ENCODE measurements around the gene JPH3. TPM values are rescaled to one million over a fixed set of nuclear protein-coding genes. Genes with fewer than 3 reads are reported as not detected.

The JPH3 gene
- polyA plus RNA-seq, 1 donor (not counting 4 experiments of a cell fraction or from before 2014, with no cell fraction given), result not detected

DNA sequence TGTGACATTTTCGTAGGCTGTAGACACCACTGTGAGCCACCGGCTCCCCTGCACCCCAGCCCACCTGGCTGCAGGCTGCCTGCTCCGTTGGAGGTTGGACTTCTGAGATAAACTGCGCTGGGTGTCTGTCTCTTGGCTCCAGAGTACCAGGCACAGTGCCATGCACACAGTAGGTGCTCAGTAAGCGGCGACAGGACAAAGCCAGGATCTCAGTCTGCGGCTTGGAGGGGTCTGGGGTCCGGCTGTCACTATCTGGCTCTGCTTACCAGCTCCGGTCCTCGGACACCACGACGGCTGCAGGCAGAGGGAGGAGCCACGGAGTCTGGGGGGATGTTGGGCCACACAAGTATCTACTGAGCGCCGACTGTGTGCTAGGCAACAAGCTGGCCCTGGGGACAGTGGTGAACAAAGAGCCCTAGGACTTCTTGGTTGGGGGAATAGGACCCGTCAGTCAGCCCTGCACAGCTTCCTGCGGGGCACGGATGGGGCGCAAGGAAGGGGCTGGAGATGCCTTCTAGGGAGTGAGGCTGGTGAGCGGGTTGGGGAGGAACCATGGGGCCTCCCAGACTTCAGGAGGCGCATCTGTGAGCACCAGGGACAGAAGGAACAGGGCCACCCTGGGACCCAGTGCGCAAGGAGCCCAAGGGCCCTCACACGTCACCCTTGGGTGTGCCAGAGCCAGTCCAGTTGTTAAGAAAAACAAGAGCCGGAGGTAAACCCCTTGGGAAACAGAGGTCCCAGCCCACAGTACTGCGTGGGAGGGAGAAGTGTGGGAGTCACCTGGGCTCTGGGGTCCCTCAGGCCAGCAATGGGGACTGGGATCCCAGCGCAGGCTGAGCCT lies 17.3 kb downstream of the JPH3 start:
- DNase-seq (ENCODE audit: low read depth, low spot score) (no peak), FAIRE-seq (no peak)
- peaks cover 20% of the 10 kb centered on the region for H3K27me3 ChIP-seq (ENCODE audit: control insufficient read depth, extremely low read depth, insufficient read depth, low read length)
- no peaks in the 10 kb centered on the region for H3K79me2 ChIP-seq (ENCODE audit: control insufficient read depth, insufficient read depth, low read length)
- no peak overlapping the region for H3K4me2 ChIP-seq (ENCODE audit: control insufficient read depth, extremely low read depth, insufficient read depth, low read depth, low read length)
- H3K9ac ChIP-seq (ENCODE audit: control insufficient read depth, extremely low read depth, insufficient read depth, low read length), result no peak overlapping the region
- no peaks in the 10 kb centered on the region for H3K9me3 ChIP-seq (ENCODE audit: control insufficient read depth, low read depth, low read length)
- H3K9me1 ChIP-seq (ENCODE audit: control insufficient read depth, extremely low read depth, insufficient read depth, low read length), result no peaks in the 10 kb centered on the region
- no peaks in the 10 kb centered on the region for H3K4me1 ChIP-seq (ENCODE audit: control insufficient read depth, extremely low read depth, insufficient read depth, low read length)
- no peaks in the 10 kb centered on the region for H3K36me3 ChIP-seq (ENCODE audit: control insufficient read depth in 2 of 2, extremely low read depth in 1 of 2, insufficient read depth in 2 of 2, low read length in 2 of 2)
- dilution Hi-C loops (cut with MboI; ENCODE audit: extremely low pct_ligation_motif_present, low sequenced_read_pairs), result no loop called here
- H4K20me1 ChIP-seq (ENCODE audit: control insufficient read depth, extremely low read depth, insufficient read depth, low read length), result no peaks in the 10 kb centered on the region
- H3K4me3 ChIP-seq (ENCODE audit: control insufficient read depth in 2 of 3, extremely low read depth in 1 of 3, insufficient read depth in 2 of 3, low read depth in 1 of 3, low read length in 3 of 3), result no peak overlapping the region
- H2AFZ ChIP-seq (ENCODE audit: control insufficient read depth, low read length), result no peak overlapping the region
- no peak overlapping the region for H3K27ac ChIP-seq (ENCODE audit: control insufficient read depth, insufficient read depth, low read length)
- TF ChIP-seq, protein P1, sequence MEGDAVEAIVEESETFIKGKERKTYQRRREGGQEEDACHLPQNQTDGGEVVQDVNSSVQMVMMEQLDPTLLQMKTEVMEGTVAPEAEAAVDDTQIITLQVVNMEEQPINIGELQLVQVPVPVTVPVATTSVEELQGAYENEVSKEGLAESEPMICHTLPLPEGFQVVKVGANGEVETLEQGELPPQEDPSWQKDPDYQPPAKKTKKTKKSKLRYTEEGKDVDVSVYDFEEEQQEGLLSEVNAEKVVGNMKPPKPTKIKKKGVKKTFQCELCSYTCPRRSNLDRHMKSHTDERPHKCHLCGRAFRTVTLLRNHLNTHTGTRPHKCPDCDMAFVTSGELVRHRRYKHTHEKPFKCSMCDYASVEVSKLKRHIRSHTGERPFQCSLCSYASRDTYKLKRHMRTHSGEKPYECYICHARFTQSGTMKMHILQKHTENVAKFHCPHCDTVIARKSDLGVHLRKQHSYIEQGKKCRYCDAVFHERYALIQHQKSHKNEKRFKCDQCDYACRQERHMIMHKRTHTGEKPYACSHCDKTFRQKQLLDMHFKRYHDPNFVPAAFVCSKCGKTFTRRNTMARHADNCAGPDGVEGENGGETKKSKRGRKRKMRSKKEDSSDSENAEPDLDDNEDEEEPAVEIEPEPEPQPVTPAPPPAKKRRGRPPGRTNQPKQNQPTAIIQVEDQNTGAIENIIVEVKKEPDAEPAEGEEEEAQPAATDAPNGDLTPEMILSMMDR (optimal IDR thresholded peaks at IDR 0.05 in 1 of 3, IDR thresholded peaks at IDR 0.05 in 1 of 3, conservative IDR thresholded peaks at IDR 0.05 in 1 of 3; ENCODE audit: extremely low read depth in 1 of 3, insufficient read depth in 2 of 3, low read length in 3 of 3), result no peak
- no peak for TF ChIP-seq EZH2 (IDR thresholded peaks at IDR 0.05; ENCODE audit: low read length)

GRCh38 chr16:87620201-87620495 lies 17.8 kb downstream of the JPH3 start:
- H4K20me1 ChIP-seq (ENCODE audit: control insufficient read depth, extremely low read depth, insufficient read depth, low read length), result no peaks in the 10 kb centered on the region
- H3K27ac ChIP-seq (ENCODE audit: control insufficient read depth, insufficient read depth, low read length), result no peak overlapping the region
- no peak for DNase-seq (ENCODE audit: low read depth, low spot score)
- no peaks in the 10 kb centered on the region for H3K36me3 ChIP-seq (ENCODE audit: control insufficient read depth in 2 of 2, extremely low read depth in 1 of 2, insufficient read depth in 2 of 2, low read length in 2 of 2)
- no peak for TF ChIP-seq EZH2 (IDR thresholded peaks at IDR 0.05; ENCODE audit: low read length)
- TF ChIP-seq, protein P1 (optimal IDR thresholded peaks at IDR 0.05 in 1 of 3, IDR thresholded peaks at IDR 0.05 in 1 of 3, conservative IDR thresholded peaks at IDR 0.05 in 1 of 3; ENCODE audit: extremely low read depth in 1 of 3, insufficient read depth in 2 of 3, low read length in 3 of 3), result no peak
- dilution Hi-C loops (cut with MboI; ENCODE audit: extremely low pct_ligation_motif_present, low sequenced_read_pairs), result no loop called here
- no peaks in the 10 kb centered on the region for H3K9me1 ChIP-seq (ENCODE audit: control insufficient read depth, extremely low read depth, insufficient read depth, low read length)
- no peaks in the 10 kb centered on the region for H3K4me1 ChIP-seq (ENCODE audit: control insufficient read depth, extremely low read depth, insufficient read depth, low read length)
- FAIRE-seq, result no peak
- no peak overlapping the region for H3K4me3 ChIP-seq (ENCODE audit: control insufficient read depth in 2 of 3, extremely low read depth in 1 of 3, insufficient read depth in 2 of 3, low read depth in 1 of 3, low read length in 3 of 3)
- H3K9me3 ChIP-seq (ENCODE audit: control insufficient read depth, low read depth, low read length), result no peaks in the 10 kb centered on the region
- no peak overlapping the region for H3K4me2 ChIP-seq (ENCODE audit: control insufficient read depth, extremely low read depth, insufficient read depth, low read depth, low read length)
- H3K27me3 ChIP-seq (ENCODE audit: control insufficient read depth, extremely low read depth, insufficient read depth, low read length), result peaks cover 20% of the 10 kb centered on the region
- no peak overlapping the region for H3K9ac ChIP-seq (ENCODE audit: control insufficient read depth, extremely low read depth, insufficient read depth, low read length)
- no peaks in the 10 kb centered on the region for H3K79me2 ChIP-seq (ENCODE audit: control insufficient read depth, insufficient read depth, low read length)
- no peak overlapping the region for H2AFZ ChIP-seq (ENCODE audit: control insufficient read depth, low read length)
